A673 (cell line): Measurements from ENCODE around the gene SLC16A7.

Source experiments
- EZH2 ChIP-seq: fragments of 200-600 bp; sonication (generic); IDR thresholded peaks from 2 replicates; pipeline ENCODE4 v1.6.1; 2017; ENCODE audit warnings: borderline replicate concordance, low read depth, mild to moderate bottlenecking, mixed read lengths, antibody characterized with exemption, low read length; ENCODE audit not compliant: poor library complexity, severe bottlenecking
- TF ChIP-seq, protein P1 (sequence below): fragments of 300-800, 200-600 bp; sonication (generic); conservative IDR thresholded peaks from 2 replicates; pipeline ENCODE4 v1.5.1; 2017; ENCODE audit warnings: low read depth, mild to moderate bottlenecking, antibody characterized with exemption, low read length, moderate library complexity, mixed read lengths

DNA sequence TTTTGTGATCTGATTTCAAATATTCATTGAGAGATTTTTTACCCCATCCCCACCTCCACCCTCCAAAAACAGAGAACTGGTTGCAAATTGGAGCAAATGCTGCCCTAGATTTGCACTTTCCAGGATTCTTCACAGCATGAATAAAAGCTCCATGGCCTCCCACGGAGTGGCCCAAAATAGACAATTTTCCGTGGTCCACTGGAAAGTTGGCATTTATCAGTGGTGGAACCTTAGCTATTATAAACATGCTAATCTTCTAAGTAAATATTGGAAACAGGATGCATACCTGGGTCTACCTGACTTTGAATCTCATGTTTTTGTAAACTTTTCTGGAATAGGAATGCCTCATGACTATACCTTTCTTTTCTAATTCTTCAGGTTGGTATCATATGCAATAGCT lies 123.9 kb downstream of the SLC16A7 start:
- TF ChIP-seq, protein P1, sequence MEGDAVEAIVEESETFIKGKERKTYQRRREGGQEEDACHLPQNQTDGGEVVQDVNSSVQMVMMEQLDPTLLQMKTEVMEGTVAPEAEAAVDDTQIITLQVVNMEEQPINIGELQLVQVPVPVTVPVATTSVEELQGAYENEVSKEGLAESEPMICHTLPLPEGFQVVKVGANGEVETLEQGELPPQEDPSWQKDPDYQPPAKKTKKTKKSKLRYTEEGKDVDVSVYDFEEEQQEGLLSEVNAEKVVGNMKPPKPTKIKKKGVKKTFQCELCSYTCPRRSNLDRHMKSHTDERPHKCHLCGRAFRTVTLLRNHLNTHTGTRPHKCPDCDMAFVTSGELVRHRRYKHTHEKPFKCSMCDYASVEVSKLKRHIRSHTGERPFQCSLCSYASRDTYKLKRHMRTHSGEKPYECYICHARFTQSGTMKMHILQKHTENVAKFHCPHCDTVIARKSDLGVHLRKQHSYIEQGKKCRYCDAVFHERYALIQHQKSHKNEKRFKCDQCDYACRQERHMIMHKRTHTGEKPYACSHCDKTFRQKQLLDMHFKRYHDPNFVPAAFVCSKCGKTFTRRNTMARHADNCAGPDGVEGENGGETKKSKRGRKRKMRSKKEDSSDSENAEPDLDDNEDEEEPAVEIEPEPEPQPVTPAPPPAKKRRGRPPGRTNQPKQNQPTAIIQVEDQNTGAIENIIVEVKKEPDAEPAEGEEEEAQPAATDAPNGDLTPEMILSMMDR: no peak
- no peak for TF ChIP-seq EZH2
